ENCODE results near the gene C17orf78.
"Not testable (repeated sequence)": the region's sequence is repeated elsewhere in the genome, so short reads cannot be mapped to it uniquely, and the experiment has no call there.

Gene C17orf78

GRCh38 chr17:37441369-37442014 lies 65.7 kb downstream of the C17orf78 start:
- DNase-seq, result not testable (repeated sequence)

Data from NCI-H187 treated with DMSO at 0.1 percent for 48 hours (cell line).